ENCODE results near the gene TNIP2.
"Not testable (repeated sequence)": the region's sequence is repeated elsewhere in the genome, so short reads cannot be mapped to it uniquely, and the experiment has no call there.

TNIP2 gene

GRCh38 chr4:2794486-2795299, 38.6 kb upstream of the TNIP2 start:
- peak in 13 of 56 donors; percentile 27 to 59 (median 40) for DNase-seq

GRCh38 chr4:2793586-2794485, 37.7 kb upstream of the TNIP2 start:
- DNase-seq: no peak

DNA sequence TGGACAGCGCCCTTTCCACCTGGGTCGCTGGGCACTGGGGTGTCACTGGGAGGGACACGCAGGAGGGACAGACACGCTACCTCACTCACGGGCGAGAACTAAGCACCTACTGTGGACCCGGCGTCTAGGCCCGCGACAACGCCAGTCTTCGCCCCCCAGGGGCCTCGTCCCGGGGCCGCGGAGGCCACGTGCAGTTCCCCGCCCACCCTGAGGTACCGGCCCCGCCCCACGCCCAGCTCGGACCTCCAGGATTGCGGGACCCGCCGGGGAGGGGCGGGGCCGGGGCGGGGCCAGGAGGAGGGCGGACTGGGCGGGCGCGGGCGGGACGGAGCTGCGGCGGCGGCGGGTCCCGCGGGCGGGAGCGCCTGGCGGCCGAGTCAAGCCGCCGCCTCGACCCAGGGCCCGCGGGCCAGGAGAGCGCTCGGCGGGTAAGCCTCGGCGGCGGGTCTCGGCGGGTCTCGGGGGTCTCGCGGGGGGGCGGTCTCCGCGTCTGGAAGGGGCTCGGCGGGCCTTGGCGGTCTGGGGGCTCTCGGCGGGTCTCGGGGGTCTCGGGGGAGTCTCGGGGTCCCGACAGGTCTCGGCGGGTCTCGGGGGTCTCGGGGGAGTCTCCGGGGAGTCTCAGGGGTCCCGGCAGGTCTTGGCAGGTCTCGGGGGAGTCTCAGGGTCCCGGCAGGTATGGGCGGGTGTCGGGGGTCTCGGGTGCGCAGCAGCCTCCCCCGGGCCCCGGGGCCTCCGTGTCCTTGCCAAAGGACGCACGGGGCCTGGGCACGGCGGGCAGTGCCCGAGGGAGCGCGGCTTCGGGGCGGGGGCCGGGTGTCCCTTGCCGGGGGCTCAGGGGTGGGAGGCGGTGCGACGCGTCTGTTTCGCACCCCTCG, 36.8 kb upstream of the TNIP2 start, which contains the start of gene SH3BP2:
Gene SH3BP2 (plus strand): TSS at position 375 of the 875 bp plus-strand sequence. CDS start 27,533 bp downstream, outside the sequence.
- DNase-seq: peak in 12 of 56 donors; percentile 28 to 63 (median 48)

DNA sequence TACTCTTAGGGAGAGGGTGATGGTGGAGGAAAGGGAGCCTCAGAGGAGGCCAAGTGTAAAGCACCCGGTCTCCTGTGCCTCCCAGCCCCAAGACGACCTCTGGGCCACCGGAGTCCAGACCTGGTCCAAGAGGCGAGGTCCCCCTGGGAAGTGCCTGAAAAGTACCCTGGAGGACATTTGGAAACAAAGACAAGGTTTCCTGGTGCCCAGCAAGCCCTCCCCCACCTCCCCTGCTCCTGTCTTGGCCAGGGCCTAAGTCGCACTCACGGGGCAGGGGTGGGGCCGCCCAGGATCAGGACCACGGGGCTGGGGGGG, 36.2 kb upstream of the TNIP2 start:
- no peak for DNase-seq

- no peak for DNase-seq
Measured at GRCh38 chr4:2791518-2792395, 35.6 kb upstream of the TNIP2 start.

GRCh38 chr4:2790583-2791517, 34.7 kb upstream of the TNIP2 start:
- DNase-seq: no peak

GRCh38 chr4:2789793-2790582, 33.9 kb upstream of the TNIP2 start:
- no peak for DNase-seq

DNA sequence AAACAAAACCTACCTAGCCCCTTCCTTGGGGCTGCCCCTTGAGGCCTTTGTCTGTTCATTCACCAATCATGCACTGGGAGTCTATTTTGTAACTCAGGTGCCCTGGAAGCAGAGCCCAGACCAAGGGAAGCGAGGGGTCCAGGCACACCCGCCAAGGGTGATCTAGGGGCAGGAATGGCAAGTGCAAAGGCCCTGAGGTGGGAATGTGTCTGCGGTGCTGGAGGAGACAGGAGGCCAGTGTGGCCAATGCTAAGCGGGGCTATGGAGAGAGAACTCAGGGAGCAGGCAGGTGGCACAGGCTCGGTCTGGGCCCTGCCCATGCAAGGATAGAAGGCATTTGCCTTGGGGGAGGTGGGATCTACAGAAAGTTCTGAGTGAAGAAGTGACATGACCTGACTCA, 33.2 kb upstream of the TNIP2 start:
- DNase-seq: no peak

GRCh38 chr4:2788532-2789103, 32.5 kb upstream of the TNIP2 start:
- DNase-seq: peak in 19 of 56 donors; percentile 26 to 81 (median 52)

GRCh38 chr4:2788101-2788500, 32.0 kb upstream of the TNIP2 start:
- DNase-seq: no peak

DNA sequence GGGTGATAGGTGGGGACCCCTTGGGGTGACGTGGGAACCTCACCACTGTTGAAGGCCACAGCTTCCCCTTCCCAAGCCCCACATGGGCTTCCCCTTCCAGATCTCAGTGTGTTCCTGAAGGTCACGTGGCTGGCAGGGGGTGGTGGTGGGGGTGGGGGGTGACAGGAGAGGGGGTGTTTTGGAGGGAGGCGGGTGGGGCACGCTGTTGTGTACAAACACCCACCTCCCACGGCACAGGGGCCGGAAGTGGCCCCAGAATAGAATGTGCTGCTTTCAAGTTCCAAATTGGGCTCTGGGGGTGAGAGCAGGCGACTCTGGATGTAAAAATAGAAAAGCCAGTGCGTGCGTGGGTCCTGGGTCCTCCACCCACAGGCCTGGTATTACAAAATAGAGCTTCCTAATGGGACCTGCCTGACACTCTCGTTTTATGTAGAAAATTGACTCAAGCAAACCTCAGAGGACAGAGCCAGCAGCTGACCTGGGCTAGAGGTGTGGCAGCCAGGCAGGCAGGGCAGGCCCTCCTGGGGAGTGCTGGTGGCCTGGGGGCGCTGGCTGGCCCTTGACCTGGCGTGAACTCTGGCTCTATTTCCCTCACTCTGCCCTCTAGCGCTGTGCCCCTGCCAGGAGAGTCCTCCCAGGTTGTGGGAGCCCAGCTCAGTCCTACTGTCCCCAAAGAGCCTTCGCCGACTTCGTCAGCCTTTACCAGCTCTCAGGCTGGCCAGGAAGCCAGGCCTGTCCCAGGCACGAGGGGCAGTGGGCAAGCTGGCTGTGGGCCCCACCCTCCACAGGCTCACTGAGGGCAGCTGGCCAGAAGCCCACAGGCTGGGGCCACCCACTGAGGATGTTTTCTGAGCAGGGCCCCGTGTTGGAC, 31.3 kb upstream of the TNIP2 start:
- DNase-seq: peak in 1 of 56 donors; percentile 51

GRCh38 chr4:2786794-2787229, 30.7 kb upstream of the TNIP2 start:
- DNase-seq: no peak

GRCh38 chr4:2786152-2786671, 30.1 kb upstream of the TNIP2 start:
- DNase-seq: no peak

GRCh38 chr4:2785613-2786012, 29.5 kb upstream of the TNIP2 start:
- no peak for DNase-seq

- no peak for DNase-seq
Measured at GRCh38 chr4:2783790-2784189, 27.7 kb upstream of the TNIP2 start.

DNA sequence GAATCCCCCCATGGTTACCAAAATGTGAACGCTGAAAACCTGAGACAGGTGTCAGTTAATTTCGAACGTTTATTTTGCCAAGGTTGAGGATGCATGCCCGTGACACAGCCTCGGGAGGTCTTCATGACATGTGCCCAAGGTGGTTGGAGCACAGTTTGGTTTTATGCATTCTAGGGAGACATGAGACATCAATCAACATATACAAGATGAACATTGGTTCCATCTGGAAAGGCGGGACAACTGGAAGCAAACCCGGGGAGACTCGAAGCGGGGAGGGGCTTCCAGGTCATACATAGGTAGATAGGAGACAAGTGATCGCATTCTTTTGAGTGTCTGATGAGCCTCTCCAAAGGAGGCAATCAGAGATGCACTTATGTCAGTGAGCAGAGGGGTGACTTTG, 25.8 kb upstream of the TNIP2 start:
- no peak for DNase-seq

DNA sequence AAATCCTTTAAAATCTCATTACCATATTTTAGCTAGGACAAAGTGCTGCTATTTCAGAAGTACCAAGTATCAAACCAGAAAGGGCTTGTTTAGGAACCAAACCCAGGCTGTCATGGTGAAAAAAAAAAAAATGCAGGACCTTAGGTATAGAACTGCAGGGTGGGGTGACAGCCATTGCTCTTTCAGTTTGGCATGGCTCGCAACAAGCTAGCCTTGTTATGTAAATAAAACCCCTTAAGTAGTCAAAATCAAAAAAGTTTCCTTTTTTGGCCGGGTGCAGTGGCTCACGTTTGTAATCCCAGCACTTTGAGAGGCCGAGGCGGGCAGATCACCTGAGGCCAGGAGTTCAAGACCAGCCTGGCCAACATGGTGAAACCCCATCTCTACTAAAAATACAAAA, 24.5 kb upstream of the TNIP2 start:
- DNase-seq: not testable (repeated sequence)

All from amygdala (tissue), 56 donors.